BJ (cell line): ENCODE results near the gene RAB11FIP4. TPM values are rescaled to one million over a fixed set of nuclear protein-coding genes. Genes with fewer than 3 reads are reported as not detected.

ENCODE experiments used
- CTCF ChIA-PET: fragments of 350-600 bp; formaldehyde crosslinking; extraction: SDS; loops from one replicate; lab custom pipeline; 2021; ENCODE audit warnings: antibody characterized with exemption, inconsistent platforms; lab: Yijun Ruan, JAX
- POLR2A ChIA-PET: fragments of 300-600 bp; sonication (Branson Sonifier 250); formaldehyde crosslinking; extraction: SDS; loops from one replicate; lab custom pipeline; 2021; ENCODE audit warnings: antibody characterized with exemption; lab: Charles Lee
- DNase-seq: peaks from one replicate; pipeline ENCODE4 v3.0.0-alpha.2; 2011; ENCODE audit warnings: low read depth
- H3K27me3 ChIP-seq: 2 replicates; pipeline ENCODE4 v1.6.0; 2011; ENCODE audit warnings: low read length; ENCODE audit not compliant: control insufficient read depth, insufficient read depth
- H3K36me3 ChIP-seq: 2 replicates; pipeline ENCODE4 v1.5.1; 2011; ENCODE audit warnings: low read length; ENCODE audit not compliant: control insufficient read depth, insufficient read depth
- H3K4me3 ChIP-seq: 2 replicates; pipeline ENCODE4 v1.5.1; 2011; ENCODE audit warnings: low read depth, mild to moderate bottlenecking, control low read depth, low read length
- CTCF ChIP-seq: IDR thresholded peaks from 2 replicates; pipeline ENCODE4 v1.5.1; 2011; ENCODE audit warnings: low read depth, mild to moderate bottlenecking, control low read depth, inconsistent platforms, low read length, moderate library complexity; ENCODE audit not compliant: insufficient read depth
- polyA plus RNA-seq: library from polyadenylated mRNA; depleted of rRNA; stranded (reverse); fragments of >200 nt; gene quantifications from 2 replicates; pipeline ENCODE4 v1.2.3, GENCODE V29; 2011

RAB11FIP4 gene
- polyA plus RNA-seq, 1 experiment = 0.15 TPM

GRCh38 chr17:31418773-31419350 is 27.4 kb downstream of the RAB11FIP4 start:
- TF ChIP-seq CTCF = no peak
- no peak overlapping the region for H3K4me3 ChIP-seq
- POLR2A ChIA-PET = no interaction called here
- DNase-seq = no peak
- H3K36me3 ChIP-seq = no peaks in the 10 kb centered on the region
- CTCF ChIA-PET = no interaction called here
- H3K27me3 ChIP-seq = peaks cover 3% of the 10 kb centered on the region; the same call in 1 of the 2 replicates

- no peak for DNase-seq
- no peak for TF ChIP-seq CTCF
- H3K36me3 ChIP-seq = no peaks in the 10 kb centered on the region
- peaks cover 6% of the 10 kb centered on the region for H3K27me3 ChIP-seq
- ChIA-PET POLR2A (no interaction called here), CTCF (interaction anchor here (1.5 to 3.0 kb wide), 2 partner anchors 10 to 16 kb away, joined by 4 to 12 read pairs; no protein-coding TSS in a partner anchor)
- no peak overlapping the region for H3K4me3 ChIP-seq
Measured at GRCh38 chr17:31422443-31422842, 31.0 kb downstream of the RAB11FIP4 start.

GRCh38 chr17:31424944-31425281 is 33.4 kb downstream of the RAB11FIP4 start:
- TF ChIP-seq CTCF = no peak
- Histone ChIP-seq H3K27me3 (peaks cover 6% of the 10 kb centered on the region), H3K36me3 (no peaks in the 10 kb centered on the region), H3K4me3 (no peak overlapping the region)
- DNase-seq = no peak
- POLR2A ChIA-PET = no interaction called here
- CTCF ChIA-PET = interaction anchor here (1.0 to 3.0 kb wide), 3 partner anchors 11 to 101 kb away, joined by 4 to 12 read pairs (median 6); no protein-coding TSS in a partner anchor

- CTCF ChIA-PET = interaction anchor here (1.0 to 3.0 kb wide), 3 partner anchors 11 to 13 kb away, joined by 4 to 12 read pairs (median 4); no protein-coding TSS in a partner anchor
Measured at GRCh38 chr17:31425282-31426040, 34.0 kb downstream of the RAB11FIP4 start.

More at GRCh38 chr17:31425282-31426040, 34.0 kb downstream of the RAB11FIP4 start:
- Histone ChIP-seq H3K27me3 (peaks cover 6% of the 10 kb centered on the region), H3K36me3 (no peaks in the 10 kb centered on the region), H3K4me3 (no peak overlapping the region)
- POLR2A ChIA-PET = no interaction called here
- no peak for TF ChIP-seq CTCF
- DNase-seq = no peak
